Neural progenitor cell (in vitro differentiated cells): ENCODE results near the gene IGFLR1. TPM values are rescaled to one million over a fixed set of nuclear protein-coding genes. Genes with fewer than 3 reads are reported as not detected.

Source experiments
- DNase-seq: peaks from one replicate; pipeline ENCODE4 v3.0.0-alpha.2; 2016; ENCODE audit warnings: low spot score
- H2AFZ ChIP-seq: fragments of 200-600 bp; sonication (generic); replicated peaks from 2 replicates; pipeline ENCODE4 v1.6.1; 2016; ENCODE audit warnings: antibody characterized with exemption
- H3F3A ChIP-seq: fragments of 200-600 bp; sonication (generic); 2 replicates; pipeline ENCODE4 v1.6.1; 2016; ENCODE audit warnings: antibody characterized with exemption, low read depth
- H3K27ac ChIP-seq: fragments of 200-600 bp; sonication (generic); 2 replicates; pipeline ENCODE4 v1.5.1; 2016; ENCODE audit warnings: mild to moderate bottlenecking
- H3K27me3 ChIP-seq: fragments of 200-600 bp; sonication (generic); 2 replicates; pipeline ENCODE4 v1.6.1; 2016; ENCODE audit warnings: mild to moderate bottlenecking, moderate library complexity
- H3K36me3 ChIP-seq: fragments of 200-600 bp; sonication (generic); 2 replicates; pipeline ENCODE4 v1.5.1; 2016
- H3K4me1 ChIP-seq: fragments of 200-600 bp; sonication (generic); 2 replicates; pipeline ENCODE4 v1.6.1; 2016; ENCODE audit warnings: mixed run types
- H3K4me2 ChIP-seq: fragments of 200-600 bp; sonication (generic); 2 replicates; pipeline ENCODE4 v1.6.1; 2016
- H3K4me3 ChIP-seq: fragments of 200-600 bp; sonication (generic); 2 replicates; pipeline ENCODE4 v1.5.1; 2016
- H3K79me2 ChIP-seq: fragments of 200-600 bp; sonication (generic); 2 replicates; pipeline ENCODE4 v1.6.1; 2016; ENCODE audit warnings: low read depth
- H3K9ac ChIP-seq: fragments of 200-600 bp; sonication (generic); 2 replicates; pipeline ENCODE4 v1.6.1; 2016
- H3K9me3 ChIP-seq: fragments of 200-600 bp; sonication (generic); 2 replicates; pipeline ENCODE4 v1.5.1; 2016; ENCODE audit warnings: low read depth
- H4K20me1 ChIP-seq: fragments of 200-600 bp; sonication (generic); 2 replicates; pipeline ENCODE4 v1.6.1; 2016; ENCODE audit warnings: low read depth
- H3K27ac Mint-ChIP-seq: 3 replicates; pipeline ENCODE4 v1.8.0; 2021; ENCODE audit warnings: mixed read lengths
- H3K27me3 Mint-ChIP-seq: 2 replicates; pipeline ENCODE4 v1.8.0; 2022; ENCODE audit warnings: low read depth, mild to moderate bottlenecking, inconsistent platforms, moderate library complexity, mixed read lengths; ENCODE audit not compliant: insufficient read depth
- H3K36me3 Mint-ChIP-seq: 3 replicates; pipeline ENCODE4 v1.8.0; 2021; ENCODE audit warnings: mixed read lengths
- H3K4me1 Mint-ChIP-seq: 3 replicates; pipeline ENCODE4 v1.8.0; 2021; ENCODE audit warnings: mixed read lengths
- H3K4me3 Mint-ChIP-seq: 3 replicates; pipeline ENCODE4 v1.8.0; 2021; ENCODE audit warnings: mild to moderate bottlenecking, moderate library complexity, mixed read lengths
- H3K9me3 Mint-ChIP-seq: 3 replicates; pipeline ENCODE4 v1.8.0; 2020; ENCODE audit warnings: mixed read lengths
- EZH2 ChIP-seq: fragments of 200-600 bp; sonication (generic); IDR thresholded peaks from 2 replicates; pipeline ENCODE4 v1.6.1; 2017; ENCODE audit warnings: antibody characterized with exemption, mild to moderate bottlenecking, moderate library complexity
- EZH2phosphoT487 ChIP-seq: fragments of 200-600 bp; sonication (generic); IDR thresholded peaks from 2 replicates; pipeline ENCODE4 v1.6.1; 2017; ENCODE audit warnings: antibody characterized with exemption
- total RNA-seq: library from RNA; depleted of rRNA; stranded (reverse); fragments of >200 nt; gene quantifications from 2 replicates; pipeline ENCODE4 v1.2.3, GENCODE V29; 2015; ENCODE audit warnings: low replicate concordance
- TF ChIP-seq, protein P1 (sequence below): fragments of 200-600 bp; sonication (generic); IDR thresholded peaks from 2 replicates; pipeline ENCODE4 v1.5.1; 2017; ENCODE audit warnings: antibody characterized with exemption, mild to moderate bottlenecking

The IGFLR1 gene
- total RNA-seq, 1 donor from 2014 or later: 5.0 TPM

DNA sequence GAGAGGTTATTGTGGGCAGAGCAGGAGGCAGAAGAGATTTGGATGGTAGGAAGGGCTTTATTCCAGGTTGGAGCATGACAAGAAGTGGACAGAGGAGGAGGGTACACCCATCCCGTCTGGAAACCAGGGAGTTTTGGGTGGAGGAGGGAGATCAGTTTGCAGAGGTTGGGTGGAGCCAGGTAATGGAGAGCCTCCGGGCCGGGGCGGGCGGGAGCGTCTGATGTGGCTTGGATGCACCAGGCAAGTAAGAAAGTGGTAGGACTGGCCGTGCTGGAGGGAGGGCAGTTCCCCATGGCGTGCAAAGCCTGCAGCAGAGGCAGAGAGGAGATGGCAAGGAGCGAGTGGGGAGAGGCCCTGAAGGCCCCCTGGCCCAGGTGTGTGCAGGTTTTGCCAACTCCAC lies 10.9 kb downstream of the IGFLR1 start:
- Histone ChIP-seq H3K9ac (no peak overlapping the region), H3K4me1 (no peaks in the 10 kb centered on the region), H3K27me3 (no peaks in the 10 kb centered on the region), H2AFZ (no peak overlapping the region), H3F3A (no peaks in the 10 kb centered on the region), H3K9me3 (no peaks in the 10 kb centered on the region), H3K27ac (no peak overlapping the region), H3K4me3 (no peak overlapping the region), H3K36me3 (no peaks in the 10 kb centered on the region), H4K20me1 (no peaks in the 10 kb centered on the region), H3K79me2 (no peaks in the 10 kb centered on the region), H3K4me2 (no peak overlapping the region)
- H3K27me3 Mint-ChIP-seq: peaks cover 10% of the 10 kb centered on the region
- H3K27ac Mint-ChIP-seq: no peak overlapping the region
- DNase-seq: no peak
- H3K4me1 Mint-ChIP-seq: no peaks in the 10 kb centered on the region
- H3K36me3 Mint-ChIP-seq: peaks cover 38% of the 10 kb centered on the region
- no peaks in the 10 kb centered on the region for H3K9me3 Mint-ChIP-seq
- no peak overlapping the region for H3K4me3 Mint-ChIP-seq
- TF ChIP-seq, protein P1, sequence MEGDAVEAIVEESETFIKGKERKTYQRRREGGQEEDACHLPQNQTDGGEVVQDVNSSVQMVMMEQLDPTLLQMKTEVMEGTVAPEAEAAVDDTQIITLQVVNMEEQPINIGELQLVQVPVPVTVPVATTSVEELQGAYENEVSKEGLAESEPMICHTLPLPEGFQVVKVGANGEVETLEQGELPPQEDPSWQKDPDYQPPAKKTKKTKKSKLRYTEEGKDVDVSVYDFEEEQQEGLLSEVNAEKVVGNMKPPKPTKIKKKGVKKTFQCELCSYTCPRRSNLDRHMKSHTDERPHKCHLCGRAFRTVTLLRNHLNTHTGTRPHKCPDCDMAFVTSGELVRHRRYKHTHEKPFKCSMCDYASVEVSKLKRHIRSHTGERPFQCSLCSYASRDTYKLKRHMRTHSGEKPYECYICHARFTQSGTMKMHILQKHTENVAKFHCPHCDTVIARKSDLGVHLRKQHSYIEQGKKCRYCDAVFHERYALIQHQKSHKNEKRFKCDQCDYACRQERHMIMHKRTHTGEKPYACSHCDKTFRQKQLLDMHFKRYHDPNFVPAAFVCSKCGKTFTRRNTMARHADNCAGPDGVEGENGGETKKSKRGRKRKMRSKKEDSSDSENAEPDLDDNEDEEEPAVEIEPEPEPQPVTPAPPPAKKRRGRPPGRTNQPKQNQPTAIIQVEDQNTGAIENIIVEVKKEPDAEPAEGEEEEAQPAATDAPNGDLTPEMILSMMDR: no peak
- TF ChIP-seq EZH2: no peak
- TF ChIP-seq EZH2phosphoT487: no peak

DNA sequence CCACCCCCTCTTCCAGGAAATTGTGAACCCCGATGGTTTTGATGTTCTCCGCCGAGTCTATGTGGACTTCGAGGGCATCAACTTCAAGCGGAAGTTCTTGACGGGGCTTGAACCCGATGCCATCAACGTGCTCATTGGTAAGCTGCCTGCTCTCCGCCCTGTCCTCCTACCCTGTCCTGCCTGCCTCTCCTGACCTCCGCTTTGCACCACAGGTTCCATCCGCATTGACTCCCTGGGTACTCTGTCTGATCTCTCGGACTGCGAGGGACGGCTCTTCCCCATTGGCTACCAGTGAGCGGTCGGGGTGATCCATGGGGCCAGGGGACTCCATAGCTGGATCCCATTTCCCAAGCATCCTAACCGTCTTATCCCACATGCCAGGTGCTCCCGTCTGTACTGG lies 11.9 kb downstream of the IGFLR1 start:
- no peaks in the 10 kb centered on the region for H4K20me1 ChIP-seq
- peaks cover 11% of the 10 kb centered on the region for H3K27me3 Mint-ChIP-seq
- H3K27ac ChIP-seq: no peak overlapping the region
- no peak for DNase-seq
- no peaks in the 10 kb centered on the region for H3K9me3 ChIP-seq
- H3K4me1 ChIP-seq: no peaks in the 10 kb centered on the region
- H3K4me3 Mint-ChIP-seq: no peak overlapping the region
- H2AFZ ChIP-seq: no peak overlapping the region
- H3K36me3 ChIP-seq: no peaks in the 10 kb centered on the region
- H3K9me3 Mint-ChIP-seq: no peaks in the 10 kb centered on the region
- H3K79me2 ChIP-seq: no peaks in the 10 kb centered on the region
- H3K36me3 Mint-ChIP-seq: peaks cover 43% of the 10 kb centered on the region
- TF ChIP-seq, protein P1: no peak
- TF ChIP-seq EZH2phosphoT487: no peak
- no peak for TF ChIP-seq EZH2
- H3K27ac Mint-ChIP-seq: no peak overlapping the region
- no peak overlapping the region for H3K4me2 ChIP-seq
- H3K4me3 ChIP-seq: no peak overlapping the region
- no peaks in the 10 kb centered on the region for H3F3A ChIP-seq
- H3K27me3 ChIP-seq: no peaks in the 10 kb centered on the region
- no peak overlapping the region for H3K9ac ChIP-seq
- H3K4me1 Mint-ChIP-seq: no peaks in the 10 kb centered on the region

DNA sequence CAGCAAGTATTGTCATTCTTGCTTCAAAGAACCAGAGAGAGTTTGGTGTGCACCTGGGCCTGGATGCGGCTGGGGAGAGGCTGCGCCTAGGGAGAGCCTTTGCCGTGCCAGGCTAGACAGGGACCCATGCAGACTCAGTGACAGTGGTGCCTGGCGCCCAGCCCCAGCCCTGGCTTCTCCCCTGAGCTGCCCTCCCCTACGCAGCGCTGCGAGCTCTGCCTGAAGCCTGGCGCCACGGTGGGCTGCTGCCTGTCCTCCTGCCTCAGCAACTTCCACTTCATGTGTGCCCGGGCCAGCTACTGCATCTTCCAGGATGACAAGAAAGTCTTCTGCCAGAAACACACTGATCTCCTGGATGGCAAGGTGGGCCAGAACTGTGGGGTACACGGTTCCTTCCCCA lies 12.5 kb downstream of the IGFLR1 start:
- H3K4me1 Mint-ChIP-seq: no peaks in the 10 kb centered on the region
- DNase-seq: no peak
- peaks cover 11% of the 10 kb centered on the region for H3K27me3 Mint-ChIP-seq
- no peaks in the 10 kb centered on the region for H4K20me1 ChIP-seq
- H3K36me3 ChIP-seq: no peaks in the 10 kb centered on the region
- H3K9me3 Mint-ChIP-seq: no peaks in the 10 kb centered on the region
- H3K27ac ChIP-seq: no peak overlapping the region
- no peak overlapping the region for H3K4me2 ChIP-seq
- peaks cover 47% of the 10 kb centered on the region for H3K36me3 Mint-ChIP-seq
- H3K9me3 ChIP-seq: no peaks in the 10 kb centered on the region
- no peak overlapping the region for H3K4me3 ChIP-seq
- TF ChIP-seq EZH2phosphoT487 (no peak), EZH2 (no peak)
- TF ChIP-seq, protein P1: no peak
- no peak overlapping the region for H3K4me3 Mint-ChIP-seq
- H3K4me1 ChIP-seq: no peaks in the 10 kb centered on the region
- H3K9ac ChIP-seq: no peak overlapping the region
- no peaks in the 10 kb centered on the region for H3K27me3 ChIP-seq
- no peak overlapping the region for H3K27ac Mint-ChIP-seq
- no peaks in the 10 kb centered on the region for H3K79me2 ChIP-seq
- H3F3A ChIP-seq: no peaks in the 10 kb centered on the region
- H2AFZ ChIP-seq: no peak overlapping the region

DNA sequence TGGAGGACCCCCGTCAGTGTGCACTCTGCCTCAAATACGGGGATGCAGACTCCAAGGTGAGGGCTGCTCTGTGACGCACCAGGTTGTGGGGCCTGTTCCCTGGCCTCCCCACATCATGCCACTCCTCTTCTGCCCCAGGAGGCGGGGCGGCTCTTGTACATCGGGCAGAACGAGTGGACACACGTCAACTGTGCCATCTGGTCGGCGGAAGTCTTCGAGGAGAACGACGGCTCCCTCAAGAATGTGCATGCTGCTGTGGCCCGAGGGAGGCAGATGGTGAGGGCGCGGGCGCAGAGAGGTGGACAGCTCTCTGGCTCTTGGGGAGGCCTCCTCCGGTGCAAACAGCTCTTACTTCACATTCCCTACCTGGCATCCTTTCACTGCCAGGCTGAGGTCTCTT lies 13.2 kb downstream of the IGFLR1 start:
- TF ChIP-seq EZH2: no peak
- TF ChIP-seq, protein P1: no peak
- no peak for TF ChIP-seq EZH2phosphoT487
- Histone ChIP-seq H3K4me2 (no peak overlapping the region), H2AFZ (no peak overlapping the region), H3K4me3 (no peak overlapping the region), H3K9me3 (no peaks in the 10 kb centered on the region), H3K27me3 (no peaks in the 10 kb centered on the region), H3K9ac (no peak overlapping the region), H4K20me1 (no peaks in the 10 kb centered on the region), H3K79me2 (no peaks in the 10 kb centered on the region), H3K36me3 (no peaks in the 10 kb centered on the region), H3K4me1 (no peaks in the 10 kb centered on the region), H3F3A (no peaks in the 10 kb centered on the region), H3K27ac (no peak overlapping the region)
- Mint-ChIP-seq H3K36me3 (peaks cover 45% of the 10 kb centered on the region), H3K27me3 (peaks cover 13% of the 10 kb centered on the region), H3K27ac (no peak overlapping the region), H3K4me3 (no peak overlapping the region), H3K4me1 (no peaks in the 10 kb centered on the region), H3K9me3 (no peaks in the 10 kb centered on the region)
- no peak for DNase-seq
